Measurements from ENCODE around the gene FOXO6.

GRCh38 chr1:41344708-41345159 is 16.5 kb upstream of the FOXO6 start:
- TF ChIP-seq TSHZ2 (CRISPR knock-in tag; IDR thresholded peaks at IDR 0.05) (no peak), PPARA (CRISPR knock-in tag; IDR thresholded peaks at IDR 0.05; ENCODE audit: borderline replicate concordance) (no peak), PATZ1 (CRISPR knock-in tag; IDR thresholded peaks at IDR 0.05; ENCODE audit: borderline replicate concordance) (no peak), ISL1 (CRISPR knock-in tag; IDR thresholded peaks at IDR 0.05) (no peak), RARB (CRISPR knock-in tag; IDR thresholded peaks at IDR 0.05) (no peak), SNAI2 (CRISPR knock-in tag; IDR thresholded peaks at IDR 0.05) (no peak), ZFP3 (CRISPR knock-in tag; IDR thresholded peaks at IDR 0.05) (no peak), BACH2 (CRISPR knock-in tag; IDR thresholded peaks at IDR 0.05; ENCODE audit: borderline replicate concordance) (no peak), ZFP30 (CRISPR knock-in tag; IDR thresholded peaks at IDR 0.05) (no peak), GLIS3 (CRISPR knock-in tag; IDR thresholded peaks at IDR 0.05) (no peak)
- TF ChIP-seq, protein P1, sequence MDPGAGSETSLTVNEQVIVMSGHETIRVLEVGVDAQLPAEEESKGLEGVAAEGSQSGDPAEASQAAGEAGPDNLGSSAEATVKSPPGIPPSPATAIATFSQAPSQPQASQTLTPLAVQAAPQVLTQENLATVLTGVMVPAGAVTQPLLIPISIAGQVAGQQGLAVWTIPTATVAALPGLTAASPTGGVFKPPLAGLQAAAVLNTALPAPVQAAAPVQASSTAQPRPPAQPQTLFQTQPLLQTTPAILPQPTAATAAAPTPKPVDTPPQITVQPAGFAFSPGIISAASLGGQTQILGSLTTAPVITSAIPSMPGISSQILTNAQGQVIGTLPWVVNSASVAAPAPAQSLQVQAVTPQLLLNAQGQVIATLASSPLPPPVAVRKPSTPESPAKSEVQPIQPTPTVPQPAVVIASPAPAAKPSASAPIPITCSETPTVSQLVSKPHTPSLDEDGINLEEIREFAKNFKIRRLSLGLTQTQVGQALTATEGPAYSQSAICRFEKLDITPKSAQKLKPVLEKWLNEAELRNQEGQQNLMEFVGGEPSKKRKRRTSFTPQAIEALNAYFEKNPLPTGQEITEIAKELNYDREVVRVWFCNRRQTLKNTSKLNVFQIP (CRISPR knock-in tag; IDR thresholded peaks at IDR 0.05; ENCODE audit: borderline replicate concordance, low read depth) = no peak
